Activated T-helper 17 cell treated with anti-CD3 and anti-CD28 coated beads, Interleukin-2, amount 50 U/mL, for 72 hours (primary cell): ENCODE data around the gene ATP13A2. TPM values are rescaled to one million over a fixed set of nuclear protein-coding genes. Genes with fewer than 3 reads are reported as not detected.

Experiments used
- ATAC-seq: fragments of 150-1000 bp; cut with Tn5 transposase; replicated peaks from 2 replicates; pipeline ENCODE4 v1.10.0; 2021; ENCODE audit warnings: mild to moderate bottlenecking, moderate library complexity
- H3K27ac Mint-ChIP-seq: one replicate; pipeline ENCODE4 v1.8.0; 2022; ENCODE audit warnings: mixed read lengths
- H3K27me3 Mint-ChIP-seq: one replicate; pipeline ENCODE4 v1.8.0; 2022; ENCODE audit warnings: mixed read lengths
- H3K36me3 Mint-ChIP-seq: one replicate; pipeline ENCODE4 v1.8.0; 2022; ENCODE audit warnings: low read depth, mild to moderate bottlenecking, mixed read lengths
- H3K4me1 Mint-ChIP-seq: one replicate; pipeline ENCODE4 v1.8.0; 2022; ENCODE audit warnings: mixed read lengths
- H3K4me3 Mint-ChIP-seq: one replicate; pipeline ENCODE4 v1.8.0; 2022; ENCODE audit warnings: mild to moderate bottlenecking, mixed read lengths
- H3K9me3 Mint-ChIP-seq: one replicate; pipeline ENCODE4 v1.8.0; 2022; ENCODE audit warnings: mixed read lengths
- total RNA-seq, 2 donors: library from RNA; stranded (reverse); gene quantifications; one replicate each; pipeline ENCODE4 v1.2.3, GENCODE V29; 2022

ATP13A2 gene
- total RNA-seq: 10 to 100 TPM; 24.2 to 51.7 TPM

DNA sequence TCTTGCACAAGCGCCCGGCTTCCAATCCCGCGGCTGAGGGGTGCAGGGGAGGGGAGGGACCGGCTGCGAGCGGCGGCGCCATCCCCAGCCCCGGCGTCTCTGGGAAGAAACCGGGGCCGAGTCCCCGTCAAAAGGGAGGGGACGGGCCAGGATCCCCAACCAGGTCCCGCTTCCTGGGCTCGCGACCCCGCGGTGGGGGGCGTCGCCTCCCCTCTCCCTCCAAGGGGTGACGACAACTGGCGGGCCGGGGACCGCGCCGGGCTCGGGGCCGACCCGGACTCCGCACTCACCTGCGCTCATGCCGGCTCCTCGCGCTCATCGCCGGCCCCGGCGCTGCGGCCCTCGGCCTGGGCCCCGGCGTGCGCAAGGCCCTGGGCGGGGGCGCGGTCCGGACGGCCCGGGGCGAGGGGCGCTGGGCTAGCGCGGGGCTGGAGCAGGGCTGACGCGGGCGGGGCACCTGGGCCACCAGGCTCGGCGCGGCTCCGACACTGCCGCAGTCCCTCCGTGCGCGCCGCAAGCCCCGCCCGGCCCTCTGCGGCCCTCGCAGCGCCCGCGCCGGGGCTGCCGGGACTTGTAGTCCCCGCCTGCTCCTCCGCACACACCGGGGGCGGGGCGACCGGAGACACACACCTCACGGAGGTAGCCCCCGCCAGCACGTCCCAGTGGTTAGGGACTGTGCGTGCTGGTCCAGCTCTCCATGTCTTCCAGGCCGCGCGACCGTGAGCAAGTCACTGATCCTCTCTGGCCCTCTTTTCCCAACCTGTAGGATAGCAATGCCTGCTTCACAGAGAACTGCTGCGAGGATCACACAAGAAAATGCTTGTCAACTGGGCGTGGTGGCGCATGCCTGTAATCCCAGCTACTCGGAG, at the start of gene ATP13A2:
TSS of gene ATP13A2 (minus strand) at position 490 of the 869 bp plus-strand sequence. CDS start at position 300, 190 bp downstream.
- Mint-ChIP-seq H3K27me3 (no peaks in the 10 kb centered on the region), H3K4me3 (peak within 1 kb of the TSS; percentile 84), H3K27ac (peak within 1 kb of the TSS; percentile 46), H3K36me3 (peaks cover 5% of the 10 kb centered on the region), H3K9me3 (no peaks in the 10 kb centered on the region), H3K4me1 (peaks cover 5% of the 10 kb centered on the region)
- peak; percentile 99 for ATAC-seq

- Mint-ChIP-seq H3K4me1 (no peaks in the 10 kb centered on the region), H3K4me3 (no peak overlapping the region)
Measured at GRCh38 chr1:17061486-17061885, 49.8 kb upstream of the ATP13A2 start.

DNA sequence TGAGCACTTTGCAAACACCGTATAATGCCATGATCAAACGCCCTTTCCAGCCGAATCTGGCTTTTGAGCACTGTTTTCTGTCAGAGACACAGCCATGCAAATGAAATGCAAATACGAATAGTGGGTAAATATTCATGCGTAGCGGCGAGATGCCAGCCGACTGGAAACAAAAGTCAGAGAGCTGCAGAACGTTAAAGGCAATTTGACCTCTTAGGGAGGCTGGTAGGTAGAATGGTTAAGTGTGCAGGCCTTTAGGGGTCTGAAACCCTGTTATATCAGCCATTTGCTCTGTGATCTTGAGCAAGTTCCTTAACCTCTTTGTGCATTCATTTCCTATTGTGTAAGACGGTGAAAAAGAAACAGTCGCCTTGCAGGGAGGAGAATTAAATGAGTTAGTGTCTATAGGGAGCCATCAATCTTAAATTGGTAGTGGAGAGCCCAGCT, 48.6 kb upstream of the ATP13A2 start:
- Mint-ChIP-seq H3K4me3 (no peak overlapping the region), H3K36me3 (no peaks in the 10 kb centered on the region), H3K4me1 (no peaks in the 10 kb centered on the region), H3K27me3 (no peaks in the 10 kb centered on the region), H3K9me3 (no peaks in the 10 kb centered on the region), H3K27ac (no peak overlapping the region)
- ATAC-seq: no peak

More at GRCh38 chr1:17061486-17061885, 49.8 kb upstream of the ATP13A2 start:
- Mint-ChIP-seq H3K27ac (no peak overlapping the region), H3K27me3 (no peaks in the 10 kb centered on the region), H3K36me3 (no peaks in the 10 kb centered on the region), H3K9me3 (no peaks in the 10 kb centered on the region)
- ATAC-seq: no peak

DNA sequence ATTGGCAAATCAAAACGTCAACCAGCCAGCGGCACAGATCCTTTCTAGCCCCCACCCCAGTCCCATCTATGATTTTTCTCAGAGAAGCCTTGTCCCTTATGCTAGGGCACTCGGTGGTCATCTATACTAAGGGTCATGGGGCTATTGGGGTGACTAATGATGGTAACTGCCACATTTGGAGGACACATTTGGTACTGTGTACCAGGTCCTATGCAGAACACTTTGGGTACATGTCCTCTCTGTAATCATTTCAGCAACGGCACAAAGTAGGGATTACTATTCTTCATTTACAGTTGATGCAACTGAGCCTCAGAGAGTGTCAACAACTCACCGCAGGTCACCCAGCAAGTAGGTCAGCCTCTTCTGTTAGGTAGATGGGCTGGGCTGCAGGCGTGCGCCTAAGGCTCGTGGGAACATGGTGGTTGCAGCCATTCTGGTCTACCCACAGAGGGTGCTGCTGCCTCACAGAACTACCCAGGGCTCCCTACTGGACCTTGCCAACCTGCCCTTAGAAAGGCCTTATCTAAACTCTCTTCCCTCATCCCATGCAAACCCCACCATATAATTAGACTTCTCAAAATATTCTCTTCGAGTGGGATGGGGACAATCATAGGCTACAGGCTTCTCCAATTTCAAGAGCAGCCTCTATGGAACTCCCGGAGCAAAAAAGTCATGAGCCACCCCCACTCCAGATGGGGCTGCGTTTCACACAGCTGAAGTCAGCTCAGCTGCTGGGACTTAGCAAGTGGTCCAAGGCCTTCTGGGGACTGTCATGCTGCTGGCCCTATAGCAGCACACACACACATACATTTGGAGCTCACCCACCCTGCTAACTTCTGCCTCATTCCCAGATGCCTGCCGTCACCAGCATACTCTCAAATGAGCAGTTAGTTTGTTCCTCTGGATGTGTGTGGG, 47.9 kb upstream of the ATP13A2 start:
- no peak overlapping the region for H3K27ac Mint-ChIP-seq
- no peak overlapping the region for H3K4me3 Mint-ChIP-seq
- no peaks in the 10 kb centered on the region for H3K27me3 Mint-ChIP-seq
- no peaks in the 10 kb centered on the region for H3K4me1 Mint-ChIP-seq
- no peaks in the 10 kb centered on the region for H3K9me3 Mint-ChIP-seq
- no peaks in the 10 kb centered on the region for H3K36me3 Mint-ChIP-seq
- peak; percentile 79 for ATAC-seq

- peaks cover 5% of the 10 kb centered on the region for H3K4me1 Mint-ChIP-seq
- no peak for ATAC-seq
- H3K27me3 Mint-ChIP-seq: no peaks in the 10 kb centered on the region
- no peaks in the 10 kb centered on the region for H3K9me3 Mint-ChIP-seq
- no peak overlapping the region for H3K27ac Mint-ChIP-seq
- H3K36me3 Mint-ChIP-seq: peaks cover 16% of the 10 kb centered on the region
- no peak overlapping the region for H3K4me3 Mint-ChIP-seq
Measured at GRCh38 chr1:17056551-17056950, 44.8 kb upstream of the ATP13A2 start.

DNA sequence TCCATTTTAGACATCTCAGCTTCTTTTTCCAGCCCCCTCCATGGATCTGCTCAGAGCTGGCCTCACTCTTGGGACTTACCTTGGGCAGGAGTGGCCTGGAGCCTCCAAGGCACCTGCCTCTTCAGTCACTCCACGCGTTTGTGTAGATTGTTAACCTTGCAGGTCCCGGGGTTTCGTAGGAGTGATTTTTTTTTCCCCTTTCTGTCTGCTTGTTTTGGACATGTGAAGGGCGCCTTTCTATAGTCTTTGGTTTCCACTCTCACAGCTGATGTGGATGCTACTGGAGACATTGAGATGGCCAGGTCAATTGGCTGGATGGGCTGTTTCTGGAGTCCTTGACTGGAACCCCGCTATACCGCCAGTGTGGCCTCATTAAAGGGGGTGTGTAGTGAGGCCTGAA, 44.1 kb upstream of the ATP13A2 start:
- Mint-ChIP-seq H3K9me3 (no peaks in the 10 kb centered on the region), H3K27me3 (no peaks in the 10 kb centered on the region), H3K27ac (no peak overlapping the region), H3K36me3 (peaks cover 24% of the 10 kb centered on the region), H3K4me3 (peak overlapping the region; percentile 97), H3K4me1 (peaks cover 11% of the 10 kb centered on the region)
- no peak for ATAC-seq

- ATAC-seq: peak; percentile 99
- H3K4me3 Mint-ChIP-seq: peak within 1 kb of the TSS; percentile 97
- peaks cover 35% of the 10 kb centered on the region for H3K36me3 Mint-ChIP-seq
- H3K27ac Mint-ChIP-seq: peak within 1 kb of the TSS; percentile 95
- peaks cover 11% of the 10 kb centered on the region for H3K4me1 Mint-ChIP-seq
- H3K9me3 Mint-ChIP-seq: no peaks in the 10 kb centered on the region
- H3K27me3 Mint-ChIP-seq: no peaks in the 10 kb centered on the region
Measured at GRCh38 chr1:17053685-17054410, 42.1 kb upstream of the ATP13A2 start, which contains the start of gene SDHB. Gene SDHB, minus strand, starts transcription at chr1:17054032. Its CDS starts 13 bp downstream, at chr1:17054019.

DNA sequence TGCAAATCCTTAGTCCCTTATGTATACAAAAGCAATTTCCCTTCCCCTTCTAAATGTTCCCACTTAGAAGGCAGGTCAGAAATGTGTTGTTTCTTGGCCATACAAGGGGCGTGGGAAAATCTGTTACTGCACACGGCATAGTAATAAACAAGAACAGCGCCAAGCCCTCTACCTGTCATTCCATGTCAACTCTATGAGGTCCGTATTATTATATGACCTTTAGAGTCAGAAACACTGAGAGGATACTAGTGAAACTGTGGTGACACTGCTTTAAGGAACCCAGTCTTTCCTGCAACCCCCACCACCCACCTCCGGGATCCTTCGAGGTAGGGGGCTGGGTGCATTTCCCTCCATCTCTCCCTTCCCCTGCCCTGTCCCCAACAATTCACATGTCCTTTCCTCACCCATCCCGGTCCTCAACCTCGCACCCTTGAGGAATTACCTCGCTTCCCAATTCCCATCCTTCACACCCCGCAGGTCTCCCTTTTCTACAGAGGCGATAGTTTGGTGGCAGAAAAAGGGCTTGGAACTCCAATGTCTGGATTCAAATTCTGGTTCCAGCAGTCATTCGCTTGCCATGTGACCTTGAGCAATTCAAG, 41.5 kb upstream of the ATP13A2 start:
- Mint-ChIP-seq H3K27me3 (no peaks in the 10 kb centered on the region), H3K36me3 (peaks cover 35% of the 10 kb centered on the region), H3K4me1 (peaks cover 11% of the 10 kb centered on the region), H3K4me3 (peak overlapping the region; percentile 97), H3K27ac (peak overlapping the region; percentile 95), H3K9me3 (no peaks in the 10 kb centered on the region)
- ATAC-seq: no peak

- H3K27me3 Mint-ChIP-seq: no peaks in the 10 kb centered on the region
- H3K36me3 Mint-ChIP-seq: peaks cover 35% of the 10 kb centered on the region
- no peak overlapping the region for H3K27ac Mint-ChIP-seq
- no peak for ATAC-seq
- peak overlapping the region; percentile 97 for H3K4me3 Mint-ChIP-seq
- H3K4me1 Mint-ChIP-seq: peaks cover 11% of the 10 kb centered on the region
- H3K9me3 Mint-ChIP-seq: no peaks in the 10 kb centered on the region
Measured at GRCh38 chr1:17052641-17053040, 40.9 kb upstream of the ATP13A2 start.

DNA sequence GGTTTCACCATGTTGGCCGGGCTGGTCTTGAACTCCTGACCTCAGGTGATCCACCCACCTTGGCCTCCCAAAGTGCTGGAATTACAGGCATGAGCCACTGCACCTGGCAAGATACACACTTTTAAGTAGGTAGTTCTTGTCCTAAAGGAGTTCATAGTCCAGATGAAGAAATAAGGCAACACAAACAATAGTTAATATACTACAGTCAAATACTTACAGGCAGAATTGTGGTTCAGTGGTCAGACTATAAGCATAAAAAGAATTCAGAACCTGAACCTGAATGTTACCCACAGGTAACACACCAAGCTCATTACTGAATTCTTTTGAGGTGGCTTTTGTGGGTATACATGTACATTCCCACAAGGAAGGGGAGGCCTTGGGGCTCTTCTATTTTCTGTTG, 40.3 kb upstream of the ATP13A2 start:
- H3K4me1 Mint-ChIP-seq: peaks cover 11% of the 10 kb centered on the region
- no peak for ATAC-seq
- no peaks in the 10 kb centered on the region for H3K27me3 Mint-ChIP-seq
- H3K36me3 Mint-ChIP-seq: peaks cover 35% of the 10 kb centered on the region
- no peak overlapping the region for H3K27ac Mint-ChIP-seq
- no peaks in the 10 kb centered on the region for H3K9me3 Mint-ChIP-seq
- H3K4me3 Mint-ChIP-seq: peak overlapping the region; percentile 97

DNA sequence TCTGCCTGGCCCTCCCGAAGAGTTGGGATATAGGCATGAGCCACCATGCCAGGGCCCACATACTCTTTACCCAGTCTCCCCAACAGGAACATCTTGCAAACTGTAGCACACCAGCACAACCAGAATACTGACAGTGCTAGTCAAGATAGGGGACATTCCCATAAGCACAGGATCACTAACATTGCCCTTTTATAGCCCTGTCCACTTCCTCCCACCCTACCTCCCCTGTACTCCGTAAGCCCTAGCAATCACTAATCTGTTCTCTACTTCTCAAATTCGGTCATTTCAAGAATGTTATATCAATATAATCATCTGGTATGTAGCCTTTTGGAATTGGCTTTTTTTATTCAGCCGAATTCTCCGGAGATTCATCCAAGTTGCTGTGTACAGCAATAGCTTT, 36.2 kb upstream of the ATP13A2 start:
- H3K27me3 Mint-ChIP-seq: no peaks in the 10 kb centered on the region
- no peak overlapping the region for H3K27ac Mint-ChIP-seq
- H3K36me3 Mint-ChIP-seq: peaks cover 61% of the 10 kb centered on the region
- peaks cover 16% of the 10 kb centered on the region for H3K4me1 Mint-ChIP-seq
- H3K4me3 Mint-ChIP-seq: no peak overlapping the region
- H3K9me3 Mint-ChIP-seq: no peaks in the 10 kb centered on the region
- no peak for ATAC-seq

DNA sequence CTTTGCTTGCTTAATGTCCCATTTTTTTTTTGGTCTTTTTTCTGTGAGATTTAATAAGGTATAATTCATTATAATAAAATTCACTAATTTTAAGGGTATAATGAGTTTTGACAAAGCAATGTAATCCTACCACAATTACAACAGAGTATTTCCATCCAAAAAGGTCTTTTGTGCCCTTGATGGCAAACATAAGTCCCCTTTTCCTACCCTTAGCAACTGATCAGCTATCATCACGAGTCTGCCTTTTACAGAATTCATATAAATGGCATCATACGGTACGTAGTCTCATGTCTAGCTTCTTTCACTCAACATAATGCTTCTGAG, 34.6 kb upstream of the ATP13A2 start:
- H3K4me1 Mint-ChIP-seq: peaks cover 9% of the 10 kb centered on the region
- H3K36me3 Mint-ChIP-seq: peaks cover 66% of the 10 kb centered on the region
- no peak overlapping the region for H3K27ac Mint-ChIP-seq
- no peaks in the 10 kb centered on the region for H3K9me3 Mint-ChIP-seq
- H3K4me3 Mint-ChIP-seq: no peak overlapping the region
- no peak for ATAC-seq
- no peaks in the 10 kb centered on the region for H3K27me3 Mint-ChIP-seq

DNA sequence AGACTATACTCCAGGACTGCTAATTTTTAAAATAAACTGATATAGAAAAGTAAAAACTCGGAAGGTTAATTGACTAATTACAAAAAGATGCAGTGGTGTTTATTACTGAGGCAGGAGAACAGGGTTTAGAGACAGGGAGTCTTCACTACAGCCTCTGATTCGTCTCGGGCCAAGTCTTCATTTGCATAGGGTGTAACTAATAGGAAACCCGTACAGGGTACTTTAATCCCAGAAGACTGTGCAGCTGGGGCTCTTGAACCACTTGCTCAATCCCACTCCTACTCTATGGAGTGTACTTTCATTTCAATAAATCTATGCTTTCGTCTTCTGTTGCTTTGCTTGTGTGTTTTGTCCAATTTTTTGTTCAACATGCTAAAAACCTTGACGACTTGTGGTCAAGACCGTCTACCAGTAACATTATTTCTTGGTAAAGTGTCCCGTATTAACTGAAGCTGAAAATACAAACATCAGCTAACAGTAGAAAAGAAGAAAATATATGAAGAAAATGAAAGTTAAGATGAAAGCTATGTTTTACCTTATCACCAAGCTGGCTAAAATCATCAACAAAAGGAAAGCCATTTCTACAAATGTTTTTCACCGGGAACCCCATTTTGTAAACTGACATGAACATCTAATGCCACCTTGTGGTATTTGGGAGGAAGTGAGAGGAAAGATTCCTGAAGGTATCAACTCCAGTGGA, 34.1 kb upstream of the ATP13A2 start:
- peaks cover 5% of the 10 kb centered on the region for H3K4me1 Mint-ChIP-seq
- no peak overlapping the region for H3K27ac Mint-ChIP-seq
- H3K4me3 Mint-ChIP-seq: no peak overlapping the region
- ATAC-seq: no peak
- H3K27me3 Mint-ChIP-seq: no peaks in the 10 kb centered on the region
- no peaks in the 10 kb centered on the region for H3K9me3 Mint-ChIP-seq
- H3K36me3 Mint-ChIP-seq: peaks cover 65% of the 10 kb centered on the region
